Smooth muscle cell of the brain vasculature (primary cell): ENCODE data around the gene FUT6.
"Not testable (repeated sequence)": the region's sequence is repeated elsewhere in the genome, so short reads cannot be mapped to it uniquely, and the experiment has no call there.

Source experiments
- DNase-seq: peaks from one replicate; pipeline ENCODE4 v3.0.0-alpha.2; 2012; ENCODE audit warnings: low read depth, low spot score

FUT6 gene, protein sequence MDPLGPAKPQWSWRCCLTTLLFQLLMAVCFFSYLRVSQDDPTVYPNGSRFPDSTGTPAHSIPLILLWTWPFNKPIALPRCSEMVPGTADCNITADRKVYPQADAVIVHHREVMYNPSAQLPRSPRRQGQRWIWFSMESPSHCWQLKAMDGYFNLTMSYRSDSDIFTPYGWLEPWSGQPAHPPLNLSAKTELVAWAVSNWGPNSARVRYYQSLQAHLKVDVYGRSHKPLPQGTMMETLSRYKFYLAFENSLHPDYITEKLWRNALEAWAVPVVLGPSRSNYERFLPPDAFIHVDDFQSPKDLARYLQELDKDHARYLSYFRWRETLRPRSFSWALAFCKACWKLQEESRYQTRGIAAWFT

DNA sequence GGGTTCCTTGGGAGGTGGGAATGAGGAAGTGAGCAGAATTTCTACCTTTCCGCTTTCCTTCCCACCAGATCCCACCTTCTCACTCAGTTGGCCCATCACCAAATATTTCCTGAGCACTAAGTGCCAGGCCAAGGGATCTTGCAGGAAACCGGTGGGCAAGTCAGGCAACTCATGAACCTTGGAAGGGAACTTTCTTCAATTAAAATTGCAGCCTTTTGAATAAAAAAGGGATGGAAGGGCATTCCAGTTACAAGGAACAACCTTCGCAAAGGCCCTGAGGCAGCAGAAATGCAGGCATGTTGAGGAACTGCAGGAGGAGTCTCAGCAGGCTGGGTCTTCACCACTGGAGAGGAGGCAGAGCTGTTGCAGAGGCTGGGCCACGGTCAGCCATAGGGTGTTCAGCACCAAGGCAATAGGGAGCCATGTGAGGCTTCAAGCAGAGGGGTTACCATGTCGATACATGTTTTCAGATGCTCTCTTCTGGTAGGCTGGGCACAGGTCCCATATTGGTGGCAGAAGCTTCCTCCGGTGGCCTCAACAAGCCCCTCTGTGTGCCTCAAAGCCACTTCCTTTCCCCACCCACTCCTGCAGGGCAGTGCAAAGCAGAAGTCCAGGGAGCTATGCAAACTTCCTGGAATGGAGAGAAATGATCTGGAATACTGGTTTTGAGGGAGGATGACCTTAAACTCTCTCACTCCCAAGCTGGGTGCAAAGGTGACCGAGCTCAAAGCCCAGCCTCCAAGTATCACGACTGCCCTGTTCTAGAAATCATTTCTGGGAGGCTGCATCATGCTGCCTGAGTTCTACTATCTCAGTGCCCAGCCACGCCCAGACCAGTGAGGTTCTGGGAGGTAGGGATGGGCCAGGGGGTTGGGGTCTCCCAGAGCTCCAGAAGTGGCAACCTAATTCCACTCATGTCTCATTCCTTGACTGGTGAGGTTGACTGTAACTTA is at the start of gene FUT6:
TSS of gene FUT6 (minus strand) at position 638 of the 953 bp plus-strand sequence. CDS start 7,135 bp downstream, outside the sequence.
- DNase-seq, result no peak

DNA sequence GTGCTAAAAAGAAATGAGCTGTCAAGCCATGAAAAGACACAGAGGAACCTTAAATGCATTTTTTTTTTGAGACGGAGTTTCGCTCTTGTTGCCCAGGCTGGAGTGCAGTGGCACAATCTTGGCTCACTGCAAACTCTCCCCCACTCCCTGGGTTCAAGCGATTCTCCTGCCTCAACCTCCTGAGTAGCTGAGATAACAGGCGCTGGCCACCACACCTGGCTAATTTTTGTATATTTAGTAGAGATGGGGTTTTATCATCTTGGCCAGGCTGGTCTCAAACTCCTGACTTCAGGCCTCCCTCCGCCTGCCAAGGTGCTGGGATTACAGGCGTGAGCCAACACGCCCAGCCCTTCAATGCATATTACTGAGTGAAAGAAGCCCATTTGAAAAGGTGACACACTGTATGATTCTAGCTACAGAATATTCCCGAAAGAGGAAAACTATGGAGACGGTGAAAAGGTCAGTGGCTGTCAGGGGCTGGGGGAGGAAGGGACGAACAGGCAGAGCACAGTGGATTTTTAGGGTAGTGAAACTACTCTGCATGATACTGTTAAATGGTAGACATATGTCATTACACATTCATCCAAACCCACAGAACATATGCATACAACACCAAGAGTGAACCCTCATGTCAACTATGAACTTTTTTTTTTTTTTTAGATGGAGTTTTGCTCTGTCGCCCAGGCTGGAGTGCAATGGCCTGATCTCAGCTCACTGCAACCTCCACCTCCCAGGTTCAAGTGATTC is 44.7 kb upstream of the FUT6 start:
- DNase-seq, result not testable (repeated sequence)

DNA sequence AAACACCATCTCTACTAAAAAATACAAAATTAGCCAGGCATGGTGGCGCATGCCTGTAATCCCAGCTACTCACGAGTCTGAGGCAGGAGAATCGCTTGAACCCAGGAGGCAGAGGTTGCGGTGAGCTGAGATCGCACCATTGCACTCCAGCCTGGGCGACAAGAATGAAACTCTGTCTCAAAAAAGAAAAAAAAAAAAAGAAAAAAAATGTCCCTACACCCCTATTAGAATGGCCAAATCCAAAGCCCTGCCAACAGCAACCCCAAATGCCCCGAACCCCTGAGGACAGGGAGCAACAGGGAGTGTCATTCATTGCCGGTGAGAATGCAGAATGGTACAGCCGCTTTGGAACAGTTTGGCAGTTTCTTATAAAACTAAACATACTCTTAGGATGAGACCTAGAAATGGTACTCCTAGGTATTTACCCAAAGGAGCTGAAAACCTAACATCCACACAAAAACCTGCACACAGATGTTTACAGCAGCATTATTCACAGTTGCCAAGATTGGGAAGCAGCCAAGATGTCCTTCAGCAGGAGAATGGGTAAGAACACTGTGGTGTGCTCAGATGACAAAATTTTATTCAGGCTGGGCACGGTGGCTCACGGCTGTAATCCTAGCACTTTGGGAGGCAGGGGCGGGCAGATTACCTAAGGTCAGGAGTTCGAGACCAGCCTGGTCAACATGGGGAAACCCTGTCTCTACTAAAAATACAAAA is 43.8 kb upstream of the FUT6 start:
- not testable (repeated sequence) for DNase-seq

DNA sequence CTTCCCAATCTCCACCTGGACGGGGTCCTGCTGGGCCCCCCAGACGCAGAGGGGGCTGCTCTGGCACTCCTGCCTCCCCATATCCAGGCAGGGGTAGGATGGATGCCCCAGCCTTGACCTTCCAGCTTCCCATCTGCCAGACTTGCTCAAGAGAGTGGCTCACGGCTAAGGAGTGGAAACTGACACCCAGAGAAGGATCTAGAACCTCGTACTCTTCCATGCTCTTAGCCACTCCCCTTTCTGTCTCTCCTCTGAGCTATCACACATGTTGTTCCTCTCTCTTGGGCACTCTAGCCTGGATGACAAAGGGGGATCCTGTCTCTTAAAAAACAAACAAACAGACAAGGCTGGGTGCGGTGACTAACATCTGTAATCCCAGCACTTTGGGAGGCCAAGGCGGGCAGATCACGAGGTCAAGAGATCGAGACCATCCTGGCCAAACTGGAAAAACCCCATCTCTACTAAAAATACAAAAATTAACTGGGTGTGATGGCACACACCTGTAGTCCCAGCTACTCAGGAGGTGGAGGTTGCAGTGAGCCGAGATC is 43.0 kb upstream of the FUT6 start:
- no peak for DNase-seq

DNA sequence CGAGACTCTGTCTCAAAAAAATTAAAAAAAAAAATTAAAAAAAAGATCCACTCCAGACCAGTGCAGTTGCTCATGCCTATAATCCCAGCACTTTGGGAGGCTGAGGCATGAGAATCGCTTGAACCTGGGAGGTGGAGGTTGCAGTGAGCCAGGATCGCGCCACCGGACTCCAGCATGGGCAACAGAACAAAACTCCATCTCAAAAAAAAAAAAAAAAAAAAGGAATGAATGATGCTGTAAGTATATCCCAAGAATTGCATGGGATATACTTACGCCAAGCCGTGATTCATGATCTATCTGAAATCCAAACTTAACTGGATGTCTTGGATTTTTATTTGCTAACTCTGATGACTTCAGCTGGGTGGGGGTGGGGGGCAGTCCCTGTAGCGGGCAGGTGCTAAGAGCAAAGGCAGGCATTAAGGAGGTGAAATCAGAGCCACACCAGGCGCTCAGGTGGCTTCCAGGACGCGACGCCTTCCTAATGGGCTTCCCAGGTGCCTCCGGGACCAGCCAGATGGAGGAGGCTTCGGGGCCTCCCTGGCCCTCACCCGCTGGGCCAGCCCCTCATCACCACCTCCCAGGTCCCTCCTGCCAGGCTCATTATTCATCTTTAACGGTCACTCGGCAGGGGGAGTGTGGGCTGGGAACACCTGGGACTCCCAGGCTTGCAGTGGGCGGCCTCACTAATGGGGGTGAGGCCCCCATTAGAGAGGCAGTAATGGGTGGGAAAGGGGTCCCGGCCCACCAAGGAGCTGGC is 42.2 kb upstream of the FUT6 start:
- DNase-seq, result no peak

DNA sequence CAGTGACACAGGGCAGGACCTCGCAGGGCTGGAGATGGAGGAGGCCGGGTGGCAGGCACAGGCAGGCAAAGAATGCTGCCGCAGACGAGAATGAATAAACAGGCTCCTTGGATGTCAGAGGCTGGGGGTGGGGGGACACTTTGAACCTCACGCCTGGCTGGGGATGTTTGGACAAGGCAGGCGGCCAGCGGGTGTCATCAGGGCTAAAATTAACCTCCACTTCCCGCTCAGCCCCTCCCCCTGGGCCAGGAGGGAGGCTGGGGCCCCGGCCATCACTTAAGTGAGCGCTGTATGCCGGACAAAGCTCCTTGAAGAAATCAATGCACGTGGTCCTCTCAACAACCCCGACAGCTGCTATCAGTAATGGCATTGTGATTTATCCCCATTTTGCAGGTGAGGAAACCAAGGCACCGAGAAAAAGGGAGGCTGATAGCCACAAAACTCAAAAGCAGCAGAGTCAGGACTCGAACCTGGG is 41.1 kb upstream of the FUT6 start:
- DNase-seq, result peak; percentile 47

DNA sequence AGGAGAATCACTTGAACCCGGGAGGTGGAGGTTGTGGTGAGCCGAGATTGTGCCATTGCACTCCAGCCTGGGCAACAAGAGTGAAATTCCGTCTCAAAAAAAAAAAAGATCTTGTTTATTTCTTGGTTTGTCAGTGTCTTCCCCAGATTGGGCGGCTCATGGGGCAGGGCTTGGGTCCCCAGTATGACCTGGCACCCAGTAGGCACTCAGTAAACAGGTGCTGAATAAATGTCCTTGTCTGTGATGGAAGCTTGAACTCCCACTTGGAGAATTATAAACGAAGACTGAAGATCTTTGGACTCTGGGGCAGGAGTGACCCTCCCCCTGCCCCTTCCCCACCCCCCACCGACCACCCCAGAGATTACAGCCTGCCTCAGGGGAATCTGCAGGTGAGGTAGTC is 40.7 kb upstream of the FUT6 start:
- DNase-seq, result no peak

DNA sequence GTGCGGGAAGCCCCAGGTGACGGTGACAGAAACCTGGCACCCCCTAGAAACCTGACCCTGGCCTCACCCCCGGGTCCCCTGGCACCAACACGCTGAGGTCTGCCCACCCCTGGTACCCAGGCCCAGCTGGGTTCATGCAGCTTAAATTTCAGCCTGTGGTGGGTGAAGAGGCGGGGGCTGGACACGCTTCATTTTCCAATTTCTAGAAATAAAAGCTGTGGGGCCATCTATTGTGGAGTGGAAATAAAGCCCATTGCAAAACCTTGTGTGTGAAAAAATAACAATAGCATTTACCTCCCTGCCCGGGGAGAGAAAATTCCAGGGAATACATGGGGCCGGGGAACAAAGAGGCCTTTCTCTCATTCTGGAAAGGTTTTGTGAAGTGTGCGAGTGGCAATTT is 38.4 kb upstream of the FUT6 start:
- no peak for DNase-seq

DNA sequence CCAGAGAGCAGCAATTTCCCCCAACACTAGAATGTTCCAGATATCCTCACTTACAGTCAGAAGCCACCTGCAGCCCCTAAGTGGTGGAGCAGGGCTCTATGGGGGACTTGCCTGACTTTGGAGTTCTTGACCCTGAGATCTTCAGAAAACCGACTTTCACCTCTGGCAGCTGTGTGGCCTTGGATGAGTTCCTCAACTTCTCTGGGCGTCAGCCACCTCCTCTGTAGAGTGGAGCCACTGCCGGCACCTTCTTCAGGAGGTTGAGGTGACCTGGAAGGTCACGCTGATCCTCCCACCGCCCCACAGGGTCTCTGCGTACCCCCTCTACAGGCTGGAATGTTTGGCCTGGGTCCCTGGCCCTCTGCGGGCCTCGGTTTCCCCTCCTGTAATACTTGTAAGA is 37.9 kb upstream of the FUT6 start:
- no peak for DNase-seq

DNA sequence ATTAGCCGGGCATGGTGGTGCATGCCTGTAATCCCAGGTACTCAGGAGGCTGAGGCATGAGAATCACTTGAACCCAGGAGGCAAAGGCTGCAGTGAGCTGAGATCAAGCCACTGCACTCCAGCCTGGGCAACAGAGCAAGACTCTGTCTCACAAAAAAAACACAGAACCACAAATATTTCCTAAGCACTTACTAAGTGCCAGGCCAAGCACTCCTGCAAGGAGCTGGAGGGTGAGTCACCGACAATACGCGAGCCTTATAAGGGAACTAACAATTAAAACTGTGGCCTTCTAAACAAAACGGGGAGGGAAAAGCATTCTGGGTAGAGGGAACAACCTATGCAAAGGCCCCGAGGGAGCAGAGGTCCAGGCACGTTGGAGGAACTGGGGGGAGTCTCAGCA is 35.0 kb upstream of the FUT6 start:
- not testable (repeated sequence) for DNase-seq

DNA sequence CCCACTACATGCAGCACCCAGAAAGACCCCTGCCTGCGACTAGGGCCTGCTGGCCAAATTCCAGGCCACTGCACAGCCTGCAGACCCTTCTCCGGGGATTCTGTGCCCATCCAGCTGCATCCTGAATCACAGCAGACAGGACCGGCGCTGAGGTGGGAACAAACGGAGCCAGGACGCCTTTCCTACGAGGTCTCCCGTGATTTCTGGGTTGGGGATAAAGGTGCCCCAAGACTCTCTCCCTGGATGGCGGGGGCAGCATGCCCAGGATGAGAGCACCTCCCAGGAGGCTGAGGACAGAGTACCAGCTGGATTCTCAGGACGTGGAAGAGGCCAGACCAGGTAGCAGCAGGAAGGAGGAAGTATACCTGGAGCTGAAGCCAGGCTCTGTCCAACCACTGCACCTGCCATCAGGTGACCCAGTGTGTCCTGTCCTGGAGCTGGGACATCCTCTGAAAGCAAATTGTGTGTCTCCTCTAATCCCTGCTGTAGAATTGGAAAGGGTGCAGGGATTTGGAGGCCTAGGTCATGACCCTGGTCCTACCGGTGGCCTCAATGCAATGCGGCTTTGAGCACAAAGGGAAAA is 34.2 kb upstream of the FUT6 start:
- DNase-seq, result no peak

DNA sequence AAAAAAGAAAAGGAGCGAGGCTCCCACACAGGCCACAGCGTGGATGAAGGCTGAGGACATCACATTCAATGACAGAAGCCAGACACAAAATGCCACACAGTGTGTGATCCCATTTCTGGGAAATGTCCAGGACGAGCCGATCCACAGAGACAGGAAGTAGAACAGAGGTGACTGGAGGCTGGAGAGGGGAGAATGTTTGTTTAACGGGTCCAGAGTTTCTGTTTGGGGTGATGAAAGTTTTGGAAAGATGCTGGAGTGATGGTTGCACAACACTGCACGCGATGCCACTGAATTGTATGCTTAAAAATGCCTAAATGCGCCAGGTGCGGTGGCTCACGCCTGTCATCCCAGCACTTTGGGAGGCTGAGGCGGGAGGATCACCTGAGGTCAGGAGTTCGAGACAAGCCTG is 31.5 kb upstream of the FUT6 start:
- no peak for DNase-seq

DNA sequence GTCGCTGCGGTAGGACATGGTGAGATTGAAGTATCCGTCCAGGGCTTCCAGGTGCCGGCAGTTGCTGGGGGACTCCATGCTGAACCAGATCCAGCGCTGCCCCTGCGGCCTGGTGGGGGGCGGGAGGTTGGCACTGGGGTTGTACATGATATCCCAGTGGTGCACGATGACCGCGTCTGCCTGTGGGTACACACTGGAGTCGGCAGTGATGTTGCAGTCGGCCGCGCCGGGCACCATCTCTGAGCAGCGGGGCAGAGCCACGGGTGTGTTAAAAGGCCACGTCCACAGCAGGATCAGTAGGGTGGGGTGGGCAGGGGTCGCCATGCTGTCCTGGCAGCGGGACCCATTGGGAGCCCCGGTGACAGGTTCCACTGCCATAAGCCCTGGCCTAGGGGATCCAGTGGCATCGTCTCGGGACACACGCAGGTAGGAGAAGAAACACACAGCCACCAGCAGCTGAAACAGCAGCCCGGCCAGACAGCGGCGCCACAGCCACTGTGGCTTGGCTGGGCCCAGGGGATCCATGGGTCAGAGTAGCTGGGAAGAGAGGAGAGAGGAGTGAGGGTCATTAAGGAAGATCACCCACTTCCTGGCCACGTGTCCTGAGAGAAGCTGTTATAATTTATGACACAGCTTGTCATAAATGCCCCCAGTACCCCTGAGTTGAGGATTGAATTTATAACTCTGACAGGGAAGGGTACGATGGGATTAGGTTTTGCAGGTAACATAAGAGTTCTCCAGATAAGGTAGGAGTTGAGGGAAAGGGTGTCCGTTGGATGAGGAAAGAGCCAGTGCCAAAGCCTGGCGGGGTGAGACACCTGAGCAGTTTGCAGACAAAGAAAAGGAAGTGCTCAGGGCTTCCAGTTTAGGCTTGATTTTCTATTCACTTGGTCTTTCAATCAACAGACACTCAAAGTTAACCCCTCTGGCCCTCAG is 28.0 kb upstream of the FUT6 start:
- no peak for DNase-seq

DNA sequence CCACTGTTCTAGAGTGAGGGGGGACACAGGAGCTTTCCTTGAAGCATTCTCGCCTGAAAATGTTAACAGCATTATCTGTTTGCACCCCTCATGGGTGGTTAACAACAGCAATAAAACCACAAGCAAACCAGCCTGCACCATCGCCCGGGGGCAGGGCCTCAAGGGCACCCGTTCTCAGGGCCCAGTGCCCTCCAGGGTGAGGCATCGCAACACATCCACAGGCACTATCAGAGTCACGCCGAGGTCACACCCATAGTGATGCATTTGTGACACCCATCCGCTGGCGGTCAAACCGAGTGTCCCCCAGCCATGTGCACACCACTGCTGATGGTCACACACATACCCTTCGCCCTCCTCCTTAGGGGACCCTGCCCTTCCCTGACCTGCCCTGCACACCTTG is 26.3 kb upstream of the FUT6 start:
- no peak for DNase-seq

DNA sequence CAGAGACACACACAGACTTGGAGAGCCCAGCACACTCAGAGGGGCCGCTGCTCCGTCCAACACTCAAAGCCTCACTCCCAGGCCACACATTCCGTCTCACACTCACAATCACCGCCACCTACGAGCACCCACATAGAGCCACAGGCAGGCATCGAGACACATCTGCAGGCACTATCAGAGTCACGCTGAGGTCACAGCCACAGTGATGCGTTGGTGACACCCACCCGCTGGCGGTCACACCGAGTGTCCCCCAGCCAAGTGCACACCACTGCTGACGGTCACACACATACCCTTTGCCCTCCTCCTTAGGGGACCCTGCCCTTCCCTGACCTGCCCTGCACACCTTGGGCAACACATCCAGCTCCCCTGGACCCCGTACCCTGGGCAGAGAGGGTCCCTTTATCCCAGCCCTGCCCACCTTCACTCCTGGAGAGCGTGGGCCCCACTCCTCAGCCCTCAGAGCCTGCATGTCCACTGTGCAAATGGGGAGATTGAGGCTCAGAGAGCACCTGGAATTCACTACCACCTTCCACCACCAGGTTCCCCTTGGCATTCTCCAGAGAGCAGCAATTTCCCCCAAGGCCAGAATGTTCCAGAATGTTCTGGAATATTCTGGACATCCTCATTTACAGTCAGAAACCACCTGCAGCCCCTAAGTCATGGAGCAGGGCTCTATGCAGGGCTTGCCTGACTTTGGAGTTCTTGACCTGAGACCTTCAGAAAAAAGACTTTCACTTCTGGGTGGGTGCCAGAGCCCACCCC is 25.4 kb upstream of the FUT6 start:
- DNase-seq, result no peak

DNA sequence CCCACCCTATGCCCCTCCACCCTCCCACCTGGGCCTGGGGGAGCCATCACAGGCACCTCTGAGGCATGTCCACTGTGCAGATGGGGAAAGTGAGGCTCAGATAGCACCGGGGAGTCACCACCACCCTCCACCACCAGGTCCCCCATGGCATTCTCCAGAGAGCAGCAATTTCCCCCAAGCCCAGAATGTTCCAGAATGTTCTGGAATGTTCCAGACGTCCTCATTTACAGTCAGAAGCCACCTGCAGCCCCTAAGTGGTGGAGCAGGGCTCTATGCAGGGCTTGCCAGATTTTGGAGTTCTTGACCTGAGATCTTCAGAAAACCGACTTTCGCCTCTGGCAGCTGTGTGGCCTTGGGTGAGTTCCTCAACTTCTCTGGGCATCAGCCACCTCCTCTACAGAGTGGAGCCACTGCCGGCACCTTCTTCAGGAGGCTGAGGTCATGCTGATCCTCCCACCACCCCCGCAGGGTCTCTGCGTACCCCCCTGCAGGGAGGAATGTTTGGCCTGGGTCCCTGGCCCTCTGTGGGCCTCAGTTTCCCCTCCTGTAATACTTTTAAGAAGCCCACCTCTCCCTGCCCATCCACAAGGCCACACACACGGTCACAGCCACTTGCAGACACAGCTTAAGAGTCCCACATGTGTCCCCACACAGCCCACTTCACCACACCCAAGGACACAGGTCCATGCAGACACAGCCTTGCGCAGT is 24.7 kb upstream of the FUT6 start:
- no peak for DNase-seq

DNA sequence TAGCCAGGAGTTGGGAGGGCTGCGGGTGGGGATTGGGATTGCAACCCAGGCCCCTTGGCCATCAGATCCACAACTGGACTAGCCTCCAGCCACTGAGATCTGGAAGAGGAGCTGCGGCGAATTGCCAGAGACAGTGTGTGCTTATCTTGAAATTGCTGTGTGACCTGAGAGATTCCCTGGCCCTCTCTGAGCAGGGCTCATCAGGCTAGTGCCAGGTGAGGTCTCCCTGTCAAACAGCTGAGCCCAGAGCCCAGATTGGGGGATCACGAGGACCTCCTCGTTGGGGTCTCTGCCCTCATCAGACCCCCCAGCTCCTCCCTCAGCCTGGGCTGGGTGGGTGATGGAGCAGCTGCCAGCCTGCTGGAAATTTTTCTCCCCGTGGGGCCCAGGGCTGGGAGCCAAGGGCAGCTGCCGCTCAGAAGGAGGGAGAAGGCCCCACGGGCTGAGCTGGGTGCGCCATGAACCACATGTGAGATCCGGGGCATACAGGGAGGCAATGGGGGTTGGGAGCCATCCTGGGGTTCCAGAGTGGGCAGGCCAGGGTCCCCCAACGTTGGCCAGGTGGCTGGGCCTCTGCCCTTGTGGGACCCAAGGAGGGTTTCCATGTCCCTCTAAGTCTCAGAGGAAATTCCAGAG is 23.6 kb upstream of the FUT6 start:
- DNase-seq, result no peak
